Measurements from ENCODE around the gene MRPL51. TPM values are rescaled to one million over a fixed set of nuclear protein-coding genes. Genes with fewer than 3 reads are reported as not detected.

Gene MRPL51
- total and polyA plus RNA-seq, 2 of the 8 experiments (the other 6 are each of a cell fraction or from before 2014, with no cell fraction given), result 119 to 331 TPM

DNA sequence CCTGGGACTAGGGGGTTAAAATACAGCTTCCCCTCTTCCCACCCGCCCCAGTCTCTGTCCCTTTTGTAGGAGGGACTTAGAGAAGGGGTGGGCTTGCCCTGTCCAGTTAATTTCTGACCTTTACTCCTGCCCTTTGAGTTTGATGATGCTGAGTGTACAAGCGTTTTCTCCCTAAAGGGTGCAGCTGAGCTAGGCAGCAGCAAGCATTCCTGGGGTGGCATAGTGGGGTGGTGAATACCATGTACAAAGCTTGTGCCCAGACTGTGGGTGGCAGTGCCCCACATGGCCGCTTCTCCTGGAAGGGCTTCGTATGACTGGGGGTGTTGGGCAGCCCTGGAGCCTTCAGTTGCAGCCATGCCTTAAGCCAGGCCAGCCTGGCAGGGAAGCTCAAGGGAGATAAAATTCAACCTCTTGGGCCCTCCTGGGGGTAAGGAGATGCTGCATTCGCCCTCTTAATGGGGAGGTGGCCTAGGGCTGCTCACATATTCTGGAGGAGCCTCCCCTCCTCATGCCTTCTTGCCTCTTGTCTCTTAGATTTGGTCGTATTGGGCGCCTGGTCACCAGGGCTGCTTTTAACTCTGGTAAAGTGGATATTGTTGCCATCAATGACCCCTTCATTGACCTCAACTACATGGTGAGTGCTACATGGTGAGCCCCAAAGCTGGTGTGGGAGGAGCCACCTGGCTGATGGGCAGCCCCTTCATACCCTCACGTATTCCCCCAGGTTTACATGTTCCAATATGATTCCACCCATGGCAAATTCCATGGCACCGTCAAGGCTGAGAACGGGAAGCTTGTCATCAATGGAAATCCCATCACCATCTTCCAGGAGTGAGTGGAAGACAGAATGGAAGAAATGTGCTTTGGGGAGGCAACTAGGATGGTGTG lies 43.1 kb upstream of the MRPL51 start:
- TF ChIP-seq RAD21 (IDR thresholded peaks at IDR 0.05 in 1 of 2, conservative IDR thresholded peaks at IDR 0.05 in 1 of 2; ENCODE audit: low read depth in 2 of 2, low read length in 2 of 2) (no peak), POLR2A (IDR thresholded peaks at IDR 0.05; ENCODE audit: control extremely low read depth in 1 of 2, low read depth in 2 of 2, low read length in 2 of 2) (peak in 1 of 2 experiments; percentile 60; a peak in 2 of 3 replicates), CEBPB (IDR thresholded peaks at IDR 0.05; ENCODE audit: low read depth, low read length) (no peak), POLR2AphosphoS5 (IDR thresholded peaks at IDR 0.05; ENCODE audit: low read depth, low read length) (peak; percentile 79), TAF7 (optimal IDR thresholded peaks at IDR 0.05; ENCODE audit: borderline replicate concordance, low read depth, low read length) (peak; percentile 22), CBX5 (IDR thresholded peaks at IDR 0.05; ENCODE audit: low read depth, low read length) (no peak)
- peaks cover 23 to 43% (median 29%) of the 10 kb centered on the region in 4 experiments for H3K36me3 ChIP-seq (ENCODE audit: control insufficient read depth in 2 of 4, insufficient read depth in 4 of 4, low read length in 3 of 4)
- 64% methylated on average over 10 of the region's 10 CpGs; no CpG with 5 or more reads in 1 of the 2 experiments for WGBS, 2 experiments (ENCODE audit: extremely low coverage in 1 of 2, insufficient coverage in 1 of 2, insufficient read length in 1 of 2, insufficient replicate concordance in 2 of 2, low coverage in 1 of 2, low lambda C conversion rate in 2 of 2, missing lambda C conversion rate in 1 of 2)
- H3K4me3 ChIP-seq (ENCODE audit: extremely low read depth in 1 of 4, insufficient read depth in 2 of 4, low read depth in 3 of 4, low read length in 4 of 4), result peak overlapping the region; percentile 83 to 98 (median 90)
- H2AFZ ChIP-seq (ENCODE audit: low read length), result no peak overlapping the region
- H3K4ac ChIP-seq (replicated peaks; ENCODE audit: insufficient read length, low read depth, low read length), result no peak overlapping the region
- peak overlapping the region; percentile 80 to 91 for H3K4me2 ChIP-seq (ENCODE audit: insufficient read depth in 1 of 2, low read depth in 2 of 2, low read length in 2 of 2)
- H3K79me1 ChIP-seq (ENCODE audit: low read depth, low read length), result no peaks in the 10 kb centered on the region; the same call in 1 of the 2 replicates
- DNase-seq (ENCODE audit: low read depth in 1 of 2, low spot score in 2 of 2) (no peak), FAIRE-seq (no peak)
- POLR2A ChIA-PET (ENCODE audit: partially characterized antibody), result interaction anchor here (0.6 to 11.4 kb wide), 46 partner anchors 7 to 392 kb away, joined by 3 to 665 read pairs (median 6); partner anchors contain the start of genes CDCA3, CHD4, IFFO1 and MRPL51
- peak overlapping the region; percentile 98; the same call in 1 of the 2 replicates for H3K27ac ChIP-seq (ENCODE audit: low read depth, low read length)
- peak overlapping the region; percentile 48; the same call in 1 of the 2 replicates for H2BK5ac ChIP-seq (ENCODE audit: low read depth, low read length)
- H4K20me1 ChIP-seq (replicated peaks in 1 of 2; ENCODE audit: control insufficient read depth in 1 of 2, insufficient read depth in 2 of 2, low read length in 2 of 2), result peaks cover 10 to 23% of the 10 kb centered on the region in 2 experiments
- H4K8ac ChIP-seq (ENCODE audit: extremely low read depth, insufficient read depth, low read length), result 0 out of 2 replicates have a peak overlapping the region, but pooled peaks have one; percentile 66
- H3K23ac ChIP-seq (ENCODE audit: insufficient read length), result no peak overlapping the region
- H3K23me2 ChIP-seq (ENCODE audit: low read depth, low read length), result peaks cover 16% of the 10 kb centered on the region
- H2AK5ac ChIP-seq (ENCODE audit: low read depth, low read length), result no peak overlapping the region
- no peak overlapping the region for H4K5ac ChIP-seq (ENCODE audit: insufficient read length, low read depth, low read length)
- peaks cover 3 to 28% of the 10 kb centered on the region in 2 experiments; a peak in 3 of 4 replicates for H3K79me2 ChIP-seq (ENCODE audit: control insufficient read depth in 1 of 2, insufficient read depth in 2 of 2, low read length in 2 of 2)
- peaks cover 0 to 25% (median 21%) of the 10 kb centered on the region in 4 experiments; a peak in 6 of 7 replicates for H3K4me1 ChIP-seq (replicated peaks in 1 of 4; ENCODE audit: control insufficient read depth in 3 of 4, insufficient read depth in 4 of 4, low read length in 3 of 4)
- H2BK20ac ChIP-seq (ENCODE audit: low read length), result no peak overlapping the region
- no peak overlapping the region for H2BK15ac ChIP-seq (ENCODE audit: low read length)
- no peaks in the 10 kb centered on the region for H3K27me3 ChIP-seq (replicated peaks in 1 of 4; ENCODE audit: control insufficient read depth in 3 of 4, extremely low read depth in 1 of 4, insufficient read depth in 3 of 4, low read length in 3 of 4)
- no peak overlapping the region for H2BK120ac ChIP-seq (replicated peaks; ENCODE audit: low read depth, low read length)
- H3K14ac ChIP-seq (ENCODE audit: insufficient read length), result no peak overlapping the region
- H3K9ac ChIP-seq (replicated peaks in 1 of 4; ENCODE audit: extremely low read depth in 1 of 4, low read depth in 3 of 4, low read length in 3 of 4), result peak overlapping the region; percentile 89 to 99 (median 98); a peak in 6 of 7 replicates
- CTCF ChIA-PET (ENCODE audit: partially characterized antibody), result interaction anchor here (1.1 to 24.9 kb wide), 5 partner anchors 8 to 230 kb away, joined by 3 to 462 read pairs (median 3); partner anchors contain the start of genes IFFO1 and NOP2
- H4K91ac ChIP-seq (replicated peaks; ENCODE audit: insufficient read length, low read length), result no peak overlapping the region
- no peak overlapping the region for H3K18ac ChIP-seq (ENCODE audit: extremely low read depth, low read length)
- no peak overlapping the region for H2BK12ac ChIP-seq (ENCODE audit: low read depth, low read length)
- H3K9me3 ChIP-seq (ENCODE audit: insufficient read depth in 2 of 2, low read depth in 1 of 2, low read length in 1 of 2), result no peaks in the 10 kb centered on the region
- peak overlapping the region; percentile 96 for H3K56ac ChIP-seq (replicated peaks; ENCODE audit: insufficient read length, low read depth, low read length)

Measured in H1 (cell line).